H1 (cell line): ENCODE data around the gene HBS1L. TPM values are rescaled to one million over a fixed set of nuclear protein-coding genes. Genes with fewer than 3 reads are reported as not detected.

Experiments used
- CTCF ChIA-PET: fragments of 300-600 bp; sonication (Branson Sonifier 250); formaldehyde crosslinking; loops from one replicate; lab custom pipeline; 2021; ENCODE audit not compliant: partially characterized antibody; lab: Charles Lee
- POLR2A ChIA-PET: fragments of 300-600 bp; sonication (Branson Sonifier 250); formaldehyde crosslinking; loops from one replicate; lab custom pipeline; 2021; ENCODE audit warnings: inconsistent platforms; ENCODE audit not compliant: partially characterized antibody; lab: Charles Lee
- DNase-seq, 2 experiments: peaks; one replicate each; pipeline versions ENCODE4 v3.0.0 to v3.0.0-alpha.2; 2010 to 2022; ENCODE audit warnings: low spot score in 2 of 2, low read depth in 1 of 2, mixed read lengths in 1 of 2
- FAIRE-seq: peaks from 2 replicates; lab custom pipeline; 2011; peaks lifted over from hg19 to GRCh38; lab: Jason Lieb, UNC
- H2AFZ ChIP-seq: 2 replicates; pipeline ENCODE4 v1.8.1; 2012; ENCODE audit warnings: low read length, inconsistent platforms
- H2AK5ac ChIP-seq: 2 replicates; pipeline ENCODE4 v1.6.1; 2013; ENCODE audit warnings: low read depth, low read length
- H2BK120ac ChIP-seq: replicated peaks from 2 replicates; pipeline ENCODE3; 2013; ENCODE audit warnings: low read depth, low read length, inconsistent platforms
- H2BK12ac ChIP-seq: 2 replicates; pipeline ENCODE4 v1.6.1; 2013; ENCODE audit warnings: low read depth, low read length
- H2BK15ac ChIP-seq: 2 replicates; pipeline ENCODE4 v1.6.1; 2013; ENCODE audit warnings: low read length
- H2BK20ac ChIP-seq: 2 replicates; pipeline ENCODE4 v1.6.1; 2013; ENCODE audit warnings: low read length
- H2BK5ac ChIP-seq: 2 replicates; pipeline ENCODE4 v1.6.1; 2013; ENCODE audit warnings: low read depth, low read length
- H3K14ac ChIP-seq: 2 replicates; pipeline ENCODE4 v1.6.1; 2013; ENCODE audit warnings: inconsistent platforms; ENCODE audit not compliant: insufficient read length
- H3K18ac ChIP-seq: 2 replicates; pipeline ENCODE4 v1.6.1; 2013; ENCODE audit warnings: low read length; ENCODE audit errors: extremely low read depth
- H3K23ac ChIP-seq: 2 replicates; pipeline ENCODE4 v1.6.1; 2013; ENCODE audit warnings: inconsistent platforms; ENCODE audit not compliant: insufficient read length
- H3K23me2 ChIP-seq: 2 replicates; pipeline ENCODE4 v1.6.1; 2013; ENCODE audit warnings: low read depth, low read length
- H3K27ac ChIP-seq: 2 replicates; pipeline ENCODE4 v1.6.1; 2011; ENCODE audit warnings: low read depth, low read length, inconsistent platforms
- H3K27me3 ChIP-seq, 4 experiments: replicated peaks in 1 of 4; 1 replicate in 1 of 4; 2 replicates in 3 of 4; pipeline versions ENCODE4 v1.6.1 to v1.8.1; 2011 to 2013; ENCODE audit warnings: low read length in 3 of 4, mild to moderate bottlenecking in 3 of 4, inconsistent platforms in 2 of 4, mixed read lengths in 2 of 4, moderate library complexity in 1 of 4; ENCODE audit not compliant: control insufficient read depth in 3 of 4, insufficient read depth in 3 of 4; ENCODE audit errors: extremely low read depth in 1 of 4
- H3K36me3 ChIP-seq, 4 experiments: 2 replicates each; pipeline versions ENCODE4 v1.6.1 to v1.8.1; 2011 to 2013; ENCODE audit warnings: mild to moderate bottlenecking in 4 of 4, low read length in 3 of 4, moderate library complexity in 2 of 4, control low read depth in 1 of 4, inconsistent platforms in 1 of 4; ENCODE audit not compliant: insufficient read depth in 4 of 4, control insufficient read depth in 2 of 4
- H3K4ac ChIP-seq: replicated peaks from 2 replicates; pipeline ENCODE3; 2013; ENCODE audit warnings: low read length, low read depth, mixed read lengths, inconsistent platforms; ENCODE audit not compliant: insufficient read length
- H3K4me1 ChIP-seq, 4 experiments: replicated peaks in 1 of 4; 1 replicate in 1 of 4; 2 replicates in 3 of 4; pipeline versions ENCODE4 v1.6.1 to v1.8.1; 2011 to 2013; ENCODE audit warnings: low read length in 3 of 4, inconsistent platforms in 2 of 4, mixed read lengths in 1 of 4; ENCODE audit not compliant: insufficient read depth in 4 of 4, control insufficient read depth in 3 of 4
- H3K4me2 ChIP-seq, 2 experiments: 2 replicates each; pipeline versions ENCODE4 v1.6.1 to v1.8.1; 2011 to 2013; ENCODE audit warnings: low read depth in 2 of 2, low read length in 2 of 2, control low read depth in 1 of 2, inconsistent platforms in 1 of 2, mild to moderate bottlenecking in 1 of 2; ENCODE audit not compliant: insufficient read depth in 1 of 2
- H3K4me3 ChIP-seq, 4 experiments: fragments of 200-600, 300-600 bp in 1 of 4; sonication (generic), shearing (Covaris generic), sonication (Bioruptor Twin) in 1 of 4; 2 replicates each; pipeline versions ENCODE4 v1.5.1 to v1.8.1; 2011 to 2016; ENCODE audit warnings: low read length in 4 of 4, low read depth in 3 of 4, control low read depth in 2 of 4, inconsistent platforms in 2 of 4, mild to moderate bottlenecking in 2 of 4, mixed read lengths in 1 of 4, moderate library complexity in 1 of 4; ENCODE audit not compliant: insufficient read depth in 2 of 4; ENCODE audit errors: extremely low read depth in 1 of 4
- H3K56ac ChIP-seq: replicated peaks from 2 replicates; pipeline ENCODE3; 2013; ENCODE audit warnings: low read depth, mild to moderate bottlenecking, mixed read lengths, low read length, inconsistent platforms; ENCODE audit not compliant: insufficient read length
- H3K79me1 ChIP-seq: 2 replicates; pipeline ENCODE4 v1.6.1; 2013; ENCODE audit warnings: low read depth, low read length, control low read depth
- H3K79me2 ChIP-seq, 2 experiments: 2 replicates each; pipeline versions ENCODE4 v1.6.1 to v1.8.1; 2012 to 2013; ENCODE audit warnings: low read length in 2 of 2, mild to moderate bottlenecking in 2 of 2, inconsistent platforms in 1 of 2; ENCODE audit not compliant: insufficient read depth in 2 of 2, control insufficient read depth in 1 of 2
- H3K9ac ChIP-seq, 4 experiments: replicated peaks in 1 of 4; 1 replicate in 1 of 4; 2 replicates in 3 of 4; pipeline versions ENCODE4 v1.6.1 to v1.8.1; 2011 to 2013; ENCODE audit warnings: low read depth in 3 of 4, low read length in 3 of 4, control low read depth in 2 of 4, mild to moderate bottlenecking in 2 of 4, moderate library complexity in 2 of 4, inconsistent platforms in 1 of 4; ENCODE audit errors: extremely low read depth in 1 of 4
- H3K9me3 ChIP-seq, 2 experiments: 2 replicates each; pipeline versions ENCODE4 v1.6.1 to v1.8.1; 2012 to 2013; ENCODE audit warnings: mild to moderate bottlenecking in 2 of 2, moderate library complexity in 2 of 2, control low read depth in 1 of 2, inconsistent platforms in 1 of 2, low read depth in 1 of 2, low read length in 1 of 2, mixed read lengths in 1 of 2; ENCODE audit not compliant: insufficient read depth in 2 of 2
- H4K20me1 ChIP-seq, 2 experiments: replicated peaks in 1 of 2; 2 replicates each; pipeline versions ENCODE3 to v1.8.1; 2011 to 2013; ENCODE audit warnings: inconsistent platforms in 2 of 2, low read length in 2 of 2, mild to moderate bottlenecking in 1 of 2; ENCODE audit not compliant: insufficient read depth in 2 of 2, control insufficient read depth in 1 of 2
- H4K5ac ChIP-seq: 2 replicates; pipeline ENCODE4 v1.6.1; 2013; ENCODE audit warnings: low read length, low read depth, mixed read lengths, inconsistent platforms; ENCODE audit not compliant: insufficient read length
- H4K8ac ChIP-seq: 2 replicates; pipeline ENCODE4 v1.8.0; 2013; ENCODE audit warnings: mild to moderate bottlenecking, moderate library complexity, low read length, inconsistent platforms; ENCODE audit not compliant: insufficient read depth; ENCODE audit errors: extremely low read depth
- H4K91ac ChIP-seq: replicated peaks from 2 replicates; pipeline ENCODE3; 2013; ENCODE audit warnings: low read length, mixed read lengths, inconsistent platforms; ENCODE audit not compliant: insufficient read length
- BCL11A ChIP-seq, 2 experiments: IDR thresholded peaks; one replicate each; pipeline ENCODE4 v1.6.1; 2011; ENCODE audit warnings: low read depth in 2 of 2, low read length in 2 of 2, mild to moderate bottlenecking in 2 of 2
- CBX5 ChIP-seq: fragments of 300-800, 300-1000 bp; sonication (generic); IDR thresholded peaks from 2 replicates; pipeline ENCODE4 v1.7.1; 2016; ENCODE audit warnings: antibody characterized with exemption, low read length, low read depth
- CREB1 ChIP-seq: IDR thresholded peaks from 2 replicates; pipeline ENCODE4 v1.6.1; 2012; ENCODE audit warnings: inconsistent platforms
- JUN ChIP-seq: IDR thresholded peaks from 2 replicates; pipeline ENCODE4 v1.6.1; 2011; ENCODE audit warnings: low read depth, mild to moderate bottlenecking, improper control_type of control experiment, low read length
- MAX ChIP-seq: IDR thresholded peaks from 2 replicates; pipeline ENCODE4 v1.6.1; 2012; ENCODE audit warnings: inconsistent platforms
- PHF8 ChIP-seq: fragments of 200-600 bp; sonication (generic); conservative IDR thresholded peaks from 2 replicates; pipeline ENCODE4 v1.7.1; 2012; ENCODE audit warnings: low read depth, mild to moderate bottlenecking, inconsistent platforms, low read length, moderate library complexity
- POLR2A ChIP-seq, 2 experiments: IDR thresholded peaks; 1 replicate in 1 of 2; 2 replicates in 1 of 2; pipeline ENCODE4 v1.6.1; 2011; ENCODE audit warnings: low read depth in 2 of 2, low read length in 2 of 2, mild to moderate bottlenecking in 2 of 2; ENCODE audit errors: control extremely low read depth in 1 of 2
- POU5F1 ChIP-seq: IDR thresholded peaks from 2 replicates; pipeline ENCODE4 v1.6.1; 2011; ENCODE audit warnings: low read depth, mild to moderate bottlenecking, low read length, moderate library complexity
- RAD21 ChIP-seq, 2 experiments: IDR thresholded peaks in 1 of 2; conservative IDR thresholded peaks in 1 of 2; 2 replicates each; pipeline ENCODE4 v1.6.1; 2011; ENCODE audit warnings: low read depth in 2 of 2, low read length in 2 of 2, improper control_type of control experiment in 1 of 2, inconsistent platforms in 1 of 2, mild to moderate bottlenecking in 1 of 2, moderate library complexity in 1 of 2
- RNF2 ChIP-seq: fragments of 200-900, 300-1000 bp; sonication (generic); IDR thresholded peaks from 2 replicates; pipeline ENCODE4 v1.7.1; 2016; ENCODE audit warnings: borderline replicate concordance, low read depth, mild to moderate bottlenecking, antibody characterized with exemption, low read length; ENCODE audit not compliant: poor library complexity, severe bottlenecking; ENCODE audit errors: missing control alignments
- SP1 ChIP-seq: IDR thresholded peaks from 2 replicates; pipeline ENCODE4 v1.6.1; 2011; ENCODE audit warnings: low read depth, low read length
- TEAD4 ChIP-seq: IDR thresholded peaks from 2 replicates; pipeline ENCODE4 v1.6.1; 2012; ENCODE audit warnings: low read depth, low read length, inconsistent platforms, mixed read lengths
- ZNF274 ChIP-seq: IDR thresholded peaks from 2 replicates; pipeline ENCODE4 v1.7.0; 2012; ENCODE audit warnings: low read length, borderline replicate concordance; ENCODE audit errors: extremely low read depth
- polyA plus RNA-seq, 7 experiments: library from polyadenylated mRNA; depleted of rRNA in 3 of 7; stranded (reverse) in 5 of 7; unstranded in 2 of 7; fragments of >200 nt in 5 of 7; fragments of 200-250 nt in 2 of 7; gene quantifications; 1 replicate in 5 of 7; 2 replicates in 1 of 7; 4 replicates in 1 of 7; pipeline versions ENCODE4 v1.2.1 to v1.2.3, GENCODE V29; 2011 to 2013; ENCODE audit warnings: missing spikeins in 2 of 7, mixed read lengths in 2 of 7
- total RNA-seq: library from RNA; stranded (reverse); fragmentation: NEBNext Ultra II Directional; extraction: Animal tissue kit (Norgen Biotek cat#: 25700); gene quantifications from 2 replicates; pipeline ENCODE4 v1.2.1, GENCODE V29; 2021

The HBS1L gene
- total and polyA plus RNA-seq, 2 of the 8 experiments (the other 6 are each of a cell fraction or from before 2014, with no cell fraction given), result 28.1 to 97.1 TPM

- Histone ChIP-seq H4K5ac (no peak overlapping the region), H3K79me2 (no peaks in the 10 kb centered on the region), H3K23me2 (no peaks in the 10 kb centered on the region; the same call in 1 of the 2 replicates), H4K8ac (no peak overlapping the region), H2BK120ac (no peak overlapping the region), H3K23ac (no peak overlapping the region), H2BK12ac (no peak overlapping the region), H2BK15ac (no peak overlapping the region), H4K91ac (no peak overlapping the region), H3K27ac (no peak overlapping the region), H3K56ac (no peak overlapping the region), H3K4ac (no peak overlapping the region), H3K4me2 (no peak overlapping the region), H3K4me3 (no peak overlapping the region), H3K36me3 (peaks cover 0 to 26% (median 6%) of the 10 kb centered on the region in 4 experiments; a peak in 5 of 8 replicates), H2AK5ac (no peak overlapping the region), H2BK20ac (no peak overlapping the region), H3K9ac (no peak overlapping the region), H2BK5ac (no peak overlapping the region), H3K27me3 (no peaks in the 10 kb centered on the region), H3K18ac (no peak overlapping the region), H3K9me3 (no peaks in the 10 kb centered on the region), H2AFZ (no peak overlapping the region), H4K20me1 (no peaks in the 10 kb centered on the region), H3K14ac (no peak overlapping the region), H3K4me1 (no peaks in the 10 kb centered on the region; a peak in 1 of 7 replicates), H3K79me1 (no peaks in the 10 kb centered on the region)
- TF ChIP-seq POU5F1 (no peak), POLR2A (IDR thresholded peaks at IDR 0.05; ENCODE audit: control extremely low read depth in 1 of 2, low read depth in 2 of 2, low read length in 2 of 2) (no peak), RAD21 (IDR thresholded peaks at IDR 0.05 in 1 of 2, conservative IDR thresholded peaks at IDR 0.05 in 1 of 2; ENCODE audit: low read depth in 2 of 2, low read length in 2 of 2) (no peak), SP1 (no peak), BCL11A (IDR thresholded peaks at IDR 0.05; ENCODE audit: low read depth in 2 of 2, low read length in 2 of 2) (no peak), CREB1 (no peak), MAX (no peak), PHF8 (no peak), JUN (no peak), RNF2 (no peak), ZNF274 (no peak), CBX5 (no peak), TEAD4 (no peak)
- DNase-seq (no peak), FAIRE-seq (no peak)
- POLR2A ChIA-PET, result no interaction called here
- CTCF ChIA-PET, result interaction anchor here (1.0 to 1.6 kb wide), 2 partner anchors 147 to 443 kb away, joined by 3 to 4 read pairs; no protein-coding TSS in a partner anchor
These were observed 60.2 kb downstream of the HBS1L start for GRCh38 chr6:134994431-134994830.
